Kidney epithelial cell (primary cell): ENCODE data around the gene ERG. TPM values are rescaled to one million over a fixed set of nuclear protein-coding genes. Genes with fewer than 3 reads are reported as not detected.

Source experiments
- DNase-seq: peaks from one replicate; pipeline ENCODE4 v3.0.0-alpha.2; 2010; ENCODE audit warnings: low read depth
- H3K27me3 ChIP-seq: 2 replicates; pipeline ENCODE4 v1.6.0; 2011; ENCODE audit warnings: low read length; ENCODE audit not compliant: control insufficient read depth, insufficient read depth
- H3K36me3 ChIP-seq: 2 replicates; pipeline ENCODE4 v1.5.1; 2011; ENCODE audit warnings: low read length; ENCODE audit not compliant: control insufficient read depth, insufficient read depth
- H3K4me3 ChIP-seq: 2 replicates; pipeline ENCODE4 v1.5.1; 2011; ENCODE audit warnings: low read depth, mild to moderate bottlenecking, control low read depth, low read length
- CTCF ChIP-seq: IDR thresholded peaks from 2 replicates; pipeline ENCODE4 v1.5.1; 2011; ENCODE audit warnings: mild to moderate bottlenecking, moderate library complexity, low read length, control low read depth, inconsistent platforms; ENCODE audit not compliant: insufficient read depth, poor library complexity, severe bottlenecking
- total RNA-seq: library from RNA; depleted of rRNA; stranded (reverse); fragments of >200 nt; gene quantifications from 2 replicates; pipeline ENCODE4 v1.2.3, GENCODE V29; 2015

The ERG gene
- total RNA-seq, 1 donor from 2014 or later = 0.29 TPM

GRCh38 chr21:38491536-38491935, 6.7 kb downstream of the ERG start:
- DNase-seq = no peak
- no peaks in the 10 kb centered on the region for H3K27me3 ChIP-seq
- no peak overlapping the region for H3K4me3 ChIP-seq
- H3K36me3 ChIP-seq = no peaks in the 10 kb centered on the region
- no peak for TF ChIP-seq CTCF

- H3K4me3 ChIP-seq = no peak overlapping the region
- DNase-seq = no peak
- H3K27me3 ChIP-seq = no peaks in the 10 kb centered on the region
- H3K36me3 ChIP-seq = no peaks in the 10 kb centered on the region
- TF ChIP-seq CTCF = no peak
These were observed 7.8 kb downstream of the ERG start for GRCh38 chr21:38490411-38491020.

- Histone ChIP-seq H3K27me3 (no peaks in the 10 kb centered on the region), H3K36me3 (no peaks in the 10 kb centered on the region), H3K4me3 (no peak overlapping the region)
- no peak for DNase-seq
- TF ChIP-seq CTCF = no peak
These were observed 8.5 kb downstream of the ERG start for GRCh38 chr21:38489729-38490128.

- no peak for DNase-seq
- Histone ChIP-seq H3K36me3 (no peaks in the 10 kb centered on the region), H3K4me3 (no peak overlapping the region), H3K27me3 (no peaks in the 10 kb centered on the region)
- no peak for TF ChIP-seq CTCF
These were observed 9.0 kb downstream of the ERG start for GRCh38 chr21:38489271-38489652.

- H3K4me3 ChIP-seq = no peak overlapping the region
- no peaks in the 10 kb centered on the region for H3K36me3 ChIP-seq
- DNase-seq = no peak
- no peak for TF ChIP-seq CTCF
- no peaks in the 10 kb centered on the region for H3K27me3 ChIP-seq
These were observed 9.5 kb downstream of the ERG start for GRCh38 chr21:38488640-38489270.
